AG04450 (cell line): Measurements from ENCODE around the gene TBL2. TPM values are rescaled to one million over a fixed set of nuclear protein-coding genes. Genes with fewer than 3 reads are reported as not detected.
"Not testable (repeated sequence)": the region's sequence is repeated elsewhere in the genome, so short reads cannot be mapped to it uniquely, and the experiment has no call there.

Experiments
- CTCF ChIA-PET: fragments of 300-600, 350-600 bp; formaldehyde crosslinking; extraction: SDS; loops from one replicate; lab custom pipeline; 2022; ENCODE audit warnings: antibody characterized with exemption, inconsistent platforms; lab: Charles Lee
- POLR2A ChIA-PET: fragments of 350-600 bp; formaldehyde crosslinking; extraction: SDS; loops from one replicate; lab custom pipeline; 2021; ENCODE audit warnings: antibody characterized with exemption, inconsistent platforms; lab: Yijun Ruan, JAX
- DNase-seq: peaks from one replicate; pipeline ENCODE4 v3.0.0-alpha.2; 2011; ENCODE audit warnings: low read depth, low spot score
- H3K27ac ChIP-seq: one replicate; pipeline ENCODE4 v1.5.1; 2012; ENCODE audit warnings: low read depth, low read length, control low read depth
- H3K27me3 ChIP-seq: one replicate; pipeline ENCODE4 v1.6.0; 2012; ENCODE audit warnings: low read length; ENCODE audit not compliant: control insufficient read depth, insufficient read depth
- H3K4me3 ChIP-seq: 2 replicates; pipeline ENCODE4 v1.5.1; 2011; ENCODE audit warnings: mild to moderate bottlenecking, low read depth, low read length, control low read depth
- H3K9me3 ChIP-seq: 2 replicates; pipeline ENCODE4 v1.5.1; 2012; ENCODE audit warnings: low read length; ENCODE audit not compliant: control insufficient read depth, insufficient read depth
- CTCF ChIP-seq: IDR thresholded peaks from 2 replicates; pipeline ENCODE4 v1.5.1; 2011; ENCODE audit warnings: low read depth, low read length, control low read depth, inconsistent platforms
- polyA plus RNA-seq: library from polyadenylated mRNA; depleted of rRNA; stranded (reverse); fragments of >200 nt; gene quantifications from 2 replicates; pipeline ENCODE4 v1.2.3, GENCODE V29; 2011

Gene TBL2
- polyA plus RNA-seq, 1 experiment, result 34.7 TPM

- DNase-seq, result no peak
- CTCF ChIA-PET, result no interaction called here
- POLR2A ChIA-PET, result interaction anchor here (1.6 to 2.4 kb wide), 2 partner anchors 9 to 12 kb away, joined by 5 to 10 read pairs; partner anchors contain the start of genes BCL7B and TBL2
- Histone ChIP-seq H3K9me3 (no peaks in the 10 kb centered on the region; the same call in 1 of the 2 replicates), H3K27me3 (no peaks in the 10 kb centered on the region), H3K4me3 (no peak overlapping the region), H3K27ac (no peak overlapping the region)
- TF ChIP-seq CTCF, result no peak
Observed at GRCh38 chr7:73569042-73569608, 9.3 kb downstream of the TBL2 start.

- Histone ChIP-seq H3K27me3 (no peaks in the 10 kb centered on the region), H3K9me3 (no peaks in the 10 kb centered on the region; the same call in 1 of the 2 replicates), H3K4me3 (no peak overlapping the region), H3K27ac (no peak overlapping the region)
- CTCF ChIA-PET, result no interaction called here
- DNase-seq, result no peak
- POLR2A ChIA-PET, result interaction anchor here (0.6 to 2.4 kb wide), 3 partner anchors 10 to 36 kb away, joined by 5 to 10 read pairs (median 8); partner anchors contain the start of genes BCL7B and TBL2
- no peak for TF ChIP-seq CTCF
Observed at GRCh38 chr7:73567846-73568685, 10.3 kb downstream of the TBL2 start.

GRCh38 chr7:73567140-73567539 lies 11.2 kb downstream of the TBL2 start:
- H3K9me3 ChIP-seq, result no peaks in the 10 kb centered on the region; the same call in 1 of the 2 replicates
- CTCF ChIA-PET, result no interaction called here
- no peaks in the 10 kb centered on the region for H3K27me3 ChIP-seq
- H3K4me3 ChIP-seq, result no peak overlapping the region
- no peak overlapping the region for H3K27ac ChIP-seq
- POLR2A ChIA-PET, result interaction anchor here (2.4 kb wide), 1 partner anchor 11 kb away, joined by 10 read pairs; the partner anchor contains the start of gene TBL2
- no peak for DNase-seq
- no peak for TF ChIP-seq CTCF

- ChIA-PET CTCF (interaction anchor here (1.5 kb wide), 1 partner anchor 102 kb away, joined by 4 read pairs; no protein-coding TSS in a partner anchor), POLR2A (interaction anchor here (1.1 kb wide), 1 partner anchor 9 kb away, joined by 3 read pairs; the partner anchor contains the start of gene BCL7B)
- not testable (repeated sequence) for H3K4me3 ChIP-seq, H3K9me3 ChIP-seq, DNase-seq, H3K27ac ChIP-seq, H3K27me3 ChIP-seq
Observed at GRCh38 chr7:73566431-73566830, 11.9 kb downstream of the TBL2 start.

GRCh38 chr7:73565675-73566340 lies 12.6 kb downstream of the TBL2 start:
- no peak for DNase-seq
- POLR2A ChIA-PET, result interaction anchor here (1.1 to 1.5 kb wide), 2 partner anchors 9 to 12 kb away, joined by 3 to 5 read pairs; partner anchors contain the start of genes BCL7B and TBL2
- Histone ChIP-seq H3K27me3 (no peaks in the 10 kb centered on the region), H3K4me3 (no peak overlapping the region), H3K9me3 (no peaks in the 10 kb centered on the region; the same call in 1 of the 2 replicates), H3K27ac (no peak overlapping the region)
- no peak for TF ChIP-seq CTCF
- CTCF ChIA-PET, result interaction anchor here (0.5 to 1.5 kb wide), 2 partner anchors 12 to 102 kb away, joined by 3 to 4 read pairs; partner anchors contain the start of gene TBL2
